ENCODE results near the gene CDK11B. TPM values are rescaled to one million over a fixed set of nuclear protein-coding genes. Genes with fewer than 3 reads are reported as not detected.

Gene CDK11B
- polyA plus RNA-seq, 1 donor (not counting 4 experiments of a cell fraction or from before 2014, with no cell fraction given): 5.9 TPM

DNA sequence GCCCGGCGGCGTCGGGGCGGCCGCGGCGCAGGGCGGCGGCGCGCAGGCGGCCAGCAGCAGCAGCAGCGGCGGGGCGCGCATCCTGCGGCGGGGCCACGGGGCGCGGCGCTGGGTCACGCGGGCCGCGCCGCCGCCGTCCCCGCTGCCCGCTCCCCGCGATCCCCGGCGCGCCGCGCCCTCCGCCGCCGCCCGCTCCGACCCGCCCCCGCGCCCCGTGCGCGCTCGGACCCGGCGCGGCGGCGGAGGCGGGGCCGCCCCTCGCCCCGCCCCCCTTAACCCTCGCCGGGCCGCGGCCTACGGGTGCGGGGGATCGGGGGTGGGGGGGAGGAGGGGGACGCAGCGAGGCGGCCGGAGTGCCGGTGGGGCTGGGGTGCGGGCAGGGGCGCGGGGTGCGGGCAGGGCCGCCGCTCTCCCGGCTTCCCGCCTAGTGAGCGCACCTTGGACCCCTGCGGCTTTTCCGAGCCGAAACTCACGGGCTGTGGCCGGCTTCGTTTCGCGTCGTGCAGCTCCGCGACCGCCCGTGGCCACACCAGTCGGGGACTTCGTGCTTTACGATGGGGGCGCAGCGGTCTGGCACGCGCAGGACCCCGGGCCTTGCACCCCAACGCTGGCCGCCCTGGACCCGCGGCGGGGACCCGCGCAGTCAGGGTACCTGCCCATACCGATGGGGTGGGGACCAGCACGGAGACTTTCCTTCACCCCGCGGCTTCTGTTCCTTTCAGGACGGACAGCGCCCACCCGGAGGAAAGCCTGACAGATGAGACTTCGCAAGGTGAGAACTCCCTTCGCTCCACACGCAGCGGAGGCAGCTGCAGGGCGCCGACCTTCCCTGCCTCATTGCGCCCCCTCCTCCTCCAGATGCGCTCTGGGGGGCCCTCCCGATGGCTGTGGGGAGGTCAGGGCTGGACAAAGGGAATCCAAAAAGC, 58.6 kb downstream of the CDK11B start, which contains the start of gene FNDC10:
FNDC10 (minus strand) TSS at position 201 of the 926 bp plus-strand sequence; CDS start at position 81, 120 bp downstream.
- TF ChIP-seq EZH2 (IDR thresholded peaks at IDR 0.05; ENCODE audit: low read length): no peak
- TF ChIP-seq, protein P1, sequence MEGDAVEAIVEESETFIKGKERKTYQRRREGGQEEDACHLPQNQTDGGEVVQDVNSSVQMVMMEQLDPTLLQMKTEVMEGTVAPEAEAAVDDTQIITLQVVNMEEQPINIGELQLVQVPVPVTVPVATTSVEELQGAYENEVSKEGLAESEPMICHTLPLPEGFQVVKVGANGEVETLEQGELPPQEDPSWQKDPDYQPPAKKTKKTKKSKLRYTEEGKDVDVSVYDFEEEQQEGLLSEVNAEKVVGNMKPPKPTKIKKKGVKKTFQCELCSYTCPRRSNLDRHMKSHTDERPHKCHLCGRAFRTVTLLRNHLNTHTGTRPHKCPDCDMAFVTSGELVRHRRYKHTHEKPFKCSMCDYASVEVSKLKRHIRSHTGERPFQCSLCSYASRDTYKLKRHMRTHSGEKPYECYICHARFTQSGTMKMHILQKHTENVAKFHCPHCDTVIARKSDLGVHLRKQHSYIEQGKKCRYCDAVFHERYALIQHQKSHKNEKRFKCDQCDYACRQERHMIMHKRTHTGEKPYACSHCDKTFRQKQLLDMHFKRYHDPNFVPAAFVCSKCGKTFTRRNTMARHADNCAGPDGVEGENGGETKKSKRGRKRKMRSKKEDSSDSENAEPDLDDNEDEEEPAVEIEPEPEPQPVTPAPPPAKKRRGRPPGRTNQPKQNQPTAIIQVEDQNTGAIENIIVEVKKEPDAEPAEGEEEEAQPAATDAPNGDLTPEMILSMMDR (optimal IDR thresholded peaks at IDR 0.05 in 1 of 3, IDR thresholded peaks at IDR 0.05 in 1 of 3, conservative IDR thresholded peaks at IDR 0.05 in 1 of 3; ENCODE audit: extremely low read depth in 1 of 3, insufficient read depth in 2 of 3, low read length in 3 of 3): no peak
- H3K4me1 ChIP-seq (ENCODE audit: control insufficient read depth, extremely low read depth, insufficient read depth, low read length): peaks cover 2% of the 10 kb centered on the region

DNA sequence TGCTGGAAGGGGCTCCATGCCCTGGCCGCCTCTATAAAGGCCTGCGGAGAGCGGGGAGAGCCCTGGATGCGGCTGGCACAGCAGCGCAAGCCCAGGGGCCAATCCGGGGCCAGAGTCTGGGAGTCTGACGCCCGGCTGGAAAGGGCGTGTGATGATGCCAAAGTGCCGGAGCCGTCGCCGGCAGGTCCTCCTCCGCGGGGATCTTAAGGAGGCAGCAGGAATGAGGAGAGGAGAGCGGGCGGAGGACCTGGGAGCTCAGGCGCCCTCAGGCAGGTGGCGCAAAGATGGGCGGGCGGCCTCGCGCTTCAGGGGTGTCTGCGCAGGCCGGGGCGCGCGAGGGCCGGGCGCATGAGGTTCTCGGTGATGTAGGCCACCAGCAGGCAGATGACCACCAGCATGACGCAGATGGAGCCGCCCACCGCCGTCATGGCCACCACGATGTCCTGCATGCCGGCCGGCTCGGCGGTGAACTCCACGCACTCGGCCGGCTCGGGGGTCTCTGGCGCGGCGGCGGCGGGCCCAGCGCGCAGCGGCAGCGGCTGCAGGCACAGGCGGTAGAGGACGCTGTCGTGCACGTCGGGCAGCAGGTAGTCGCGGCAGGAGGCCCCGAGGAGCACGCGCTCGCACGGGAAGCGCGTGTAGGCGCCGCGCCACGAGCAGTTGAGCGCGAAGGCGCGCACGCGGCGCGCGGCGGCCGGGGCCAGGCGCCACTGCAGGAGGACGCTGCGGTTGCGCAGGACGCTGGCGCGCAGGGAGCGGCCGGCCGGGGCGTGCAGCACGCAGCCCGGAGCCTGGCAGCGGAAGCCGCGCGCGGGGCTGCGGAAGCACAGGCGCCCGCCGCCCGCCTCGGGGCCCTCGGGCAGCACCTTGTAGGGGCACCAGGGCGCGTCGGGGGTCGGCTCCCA, 59.5 kb downstream of the CDK11B start:
- Histone ChIP-seq H3K27me3 (ENCODE audit: control insufficient read depth, extremely low read depth, insufficient read depth, low read length) (peaks cover 21% of the 10 kb centered on the region), H3K4me3 (ENCODE audit: control insufficient read depth in 2 of 3, extremely low read depth in 1 of 3, insufficient read depth in 2 of 3, low read depth in 1 of 3, low read length in 3 of 3) (peak overlapping the region in 2 of 3 experiments; percentile 22 to 27), H3K9ac (ENCODE audit: control insufficient read depth, extremely low read depth, insufficient read depth, low read length) (no peak overlapping the region)

More for the DNA sequence above, 58.6 kb downstream of the CDK11B start, which contains the start of gene FNDC10:
- H3K9me3 ChIP-seq (ENCODE audit: control insufficient read depth, low read depth, low read length): no peaks in the 10 kb centered on the region
- FAIRE-seq (no peak), DNase-seq (ENCODE audit: low read depth, low spot score) (no peak)
- H3K4me3 ChIP-seq (ENCODE audit: control insufficient read depth in 2 of 3, extremely low read depth in 1 of 3, insufficient read depth in 2 of 3, low read depth in 1 of 3, low read length in 3 of 3): peak within 1 kb of the TSS; percentile 39 to 58 (median 43)
- no peak within 1 kb of the TSS for H3K9ac ChIP-seq (ENCODE audit: control insufficient read depth, extremely low read depth, insufficient read depth, low read length)
- no peaks in the 10 kb centered on the region for H3K9me1 ChIP-seq (ENCODE audit: control insufficient read depth, extremely low read depth, insufficient read depth, low read length)
- H3K27ac ChIP-seq (ENCODE audit: control insufficient read depth, insufficient read depth, low read length): no peak within 1 kb of the TSS
- H2AFZ ChIP-seq (ENCODE audit: control insufficient read depth, low read length): peak within 1 kb of the TSS; percentile 63
- peak within 1 kb of the TSS; percentile 78 for H3K4me2 ChIP-seq (ENCODE audit: control insufficient read depth, extremely low read depth, insufficient read depth, low read depth, low read length)
- no peaks in the 10 kb centered on the region for H3K79me2 ChIP-seq (ENCODE audit: control insufficient read depth, insufficient read depth, low read length)
- dilution Hi-C loops (cut with MboI; ENCODE audit: extremely low pct_ligation_motif_present, low sequenced_read_pairs): no loop called here
- peaks cover 21% of the 10 kb centered on the region for H3K27me3 ChIP-seq (ENCODE audit: control insufficient read depth, extremely low read depth, insufficient read depth, low read length)
- no peaks in the 10 kb centered on the region for H4K20me1 ChIP-seq (ENCODE audit: control insufficient read depth, extremely low read depth, insufficient read depth, low read length)
- no peaks in the 10 kb centered on the region for H3K36me3 ChIP-seq (ENCODE audit: control insufficient read depth in 2 of 2, extremely low read depth in 1 of 2, insufficient read depth in 2 of 2, low read length in 2 of 2)

More for the DNA sequence above, 59.5 kb downstream of the CDK11B start:
- H4K20me1 ChIP-seq (ENCODE audit: control insufficient read depth, extremely low read depth, insufficient read depth, low read length): no peaks in the 10 kb centered on the region
- peak overlapping the region; percentile 45 for H3K4me2 ChIP-seq (ENCODE audit: control insufficient read depth, extremely low read depth, insufficient read depth, low read depth, low read length)
- DNase-seq (ENCODE audit: low read depth, low spot score) (no peak), FAIRE-seq (no peak)
- no peak overlapping the region for H3K27ac ChIP-seq (ENCODE audit: control insufficient read depth, insufficient read depth, low read length)
- no peak for TF ChIP-seq EZH2 (IDR thresholded peaks at IDR 0.05; ENCODE audit: low read length)
- TF ChIP-seq, protein P1 (optimal IDR thresholded peaks at IDR 0.05 in 1 of 3, IDR thresholded peaks at IDR 0.05 in 1 of 3, conservative IDR thresholded peaks at IDR 0.05 in 1 of 3; ENCODE audit: extremely low read depth in 1 of 3, insufficient read depth in 2 of 3, low read length in 3 of 3): peak in 1 of 3 experiments; percentile 45
- dilution Hi-C loops (cut with MboI; ENCODE audit: extremely low pct_ligation_motif_present, low sequenced_read_pairs): no loop called here
- no peaks in the 10 kb centered on the region for H3K9me1 ChIP-seq (ENCODE audit: control insufficient read depth, extremely low read depth, insufficient read depth, low read length)
- no peaks in the 10 kb centered on the region for H3K79me2 ChIP-seq (ENCODE audit: control insufficient read depth, insufficient read depth, low read length)
- H3K4me1 ChIP-seq (ENCODE audit: control insufficient read depth, extremely low read depth, insufficient read depth, low read length): peaks cover 7% of the 10 kb centered on the region
- peak overlapping the region; percentile 9 for H2AFZ ChIP-seq (ENCODE audit: control insufficient read depth, low read length)
- no peaks in the 10 kb centered on the region for H3K9me3 ChIP-seq (ENCODE audit: control insufficient read depth, low read depth, low read length)
- no peaks in the 10 kb centered on the region for H3K36me3 ChIP-seq (ENCODE audit: control insufficient read depth in 2 of 2, extremely low read depth in 1 of 2, insufficient read depth in 2 of 2, low read length in 2 of 2)
